Prostate gland (tissue), 2 donors: Measurements from ENCODE around the gene ZNF835. TPM values are rescaled to one million over a fixed set of nuclear protein-coding genes. Genes with fewer than 3 reads are reported as not detected.
A peak's percentile ranks its signal among the peaks of the same experiment; 100 is the strongest.

ENCODE experiments used
- DNase-seq: peaks from one replicate; pipeline ENCODE4 v3.0.0-alpha.2; 2019; ENCODE audit warnings: low spot score
- H3K27ac ChIP-seq, 2 donors: fragments of 200-600 bp; sonication (generic); 2 replicates each; pipeline ENCODE4 v1.5.1; 2017 to 2019
- H3K27me3 ChIP-seq: fragments of 200-600 bp; sonication (generic); replicated peaks from 2 replicates; pipeline ENCODE4 v1.5.1; 2019; ENCODE audit not compliant: insufficient read depth
- H3K36me3 ChIP-seq, 2 donors: fragments of 200-600 bp; sonication (generic); 1 replicate in 1 of 2; 2 replicates in 1 of 2; pipeline versions ENCODE4 v1.5.1 to v1.8.1; 2017 to 2019
- H3K4me1 ChIP-seq: fragments of 200-600 bp; sonication (generic); replicated peaks from 2 replicates; pipeline ENCODE4 v1.5.1; 2019
- H3K4me3 ChIP-seq, 2 donors: fragments of 200-600 bp; sonication (generic); 2 replicates each; pipeline ENCODE4 v1.5.1; 2017 to 2019
- H3K9me3 ChIP-seq: fragments of 200-600 bp; sonication (generic); 2 replicates; pipeline ENCODE4 v1.5.1; 2017
- POLR2A ChIP-seq: fragments of 450-650 bp; IDR thresholded peaks from one replicate; pipeline ENCODE4 v1.6.1; 2016; ENCODE audit warnings: antibody characterized with exemption, mild to moderate bottlenecking
- POLR2AphosphoS5 ChIP-seq: sonication (generic); formaldehyde crosslinking; IDR thresholded peaks from one replicate; pipeline ENCODE4 v1.6.1; 2017; ENCODE audit warnings: antibody characterized with exemption
- WGBS: methylation state at CpG from one replicate; pipeline ENCODE4 v1.1.5; 2018; 5-methylcytosine and 5-hydroxymethylcytosine counted together
- intact Hi-C: fragments of 100-400 bp; cut with DNase I; formaldehyde crosslinking; loops from one replicate; pipeline ENCODE4 v1.14.2; 2022
- total RNA-seq, 2 donors: library from RNA; depleted of rRNA; stranded (reverse); fragments of >200 nt; gene quantifications; one replicate each; pipeline ENCODE4 v1.1.0, GENCODE V29; 2016
- TF ChIP-seq, protein P1 (sequence below), 4 experiments: fragments of 200-600 bp in 2 of 4; fragments of 450-650 bp in 2 of 4; sonication (generic) in 2 of 4; IDR thresholded peaks; 1 replicate in 3 of 4; 2 replicates in 1 of 4; pipeline ENCODE4 v1.5.1; 2016 to 2019; ENCODE audit warnings: antibody characterized with exemption in 4 of 4, mild to moderate bottlenecking in 2 of 4, moderate library complexity in 2 of 4

The ZNF835 gene
- total RNA-seq, result 1 to 10 TPM; 2.5 to 4.5 TPM

DNA sequence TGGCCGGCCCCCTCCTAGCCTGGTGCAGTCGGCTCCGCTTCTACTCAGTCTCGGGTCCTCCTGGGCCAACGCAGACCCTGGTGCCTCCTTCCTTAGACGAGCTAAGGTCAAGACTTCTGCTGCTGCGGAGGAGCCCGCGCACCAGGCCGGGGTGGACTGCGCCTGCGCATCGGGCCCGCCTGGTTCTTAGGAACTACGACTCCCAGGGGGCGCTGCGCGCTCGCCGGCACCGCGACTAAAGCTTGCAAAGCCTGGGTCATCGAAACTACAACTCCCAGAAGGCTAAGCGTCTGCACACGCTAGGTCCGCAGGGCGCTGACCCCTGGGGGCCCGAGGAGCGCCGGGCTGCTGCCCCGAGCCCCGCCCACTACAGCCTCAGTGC is at the start of gene ZNF835:
Gene ZNF835, minus strand, starts transcription at position 145 of the 382 bp plus-strand sequence. CDS start 6,559 bp downstream, outside the sequence.
- no peaks in the 10 kb centered on the region for H3K36me3 ChIP-seq
- H3K4me3 ChIP-seq, result peak within 1 kb of the TSS; percentile 39 to 40
- no peaks in the 10 kb centered on the region for H3K9me3 ChIP-seq
- TF ChIP-seq, protein P1, sequence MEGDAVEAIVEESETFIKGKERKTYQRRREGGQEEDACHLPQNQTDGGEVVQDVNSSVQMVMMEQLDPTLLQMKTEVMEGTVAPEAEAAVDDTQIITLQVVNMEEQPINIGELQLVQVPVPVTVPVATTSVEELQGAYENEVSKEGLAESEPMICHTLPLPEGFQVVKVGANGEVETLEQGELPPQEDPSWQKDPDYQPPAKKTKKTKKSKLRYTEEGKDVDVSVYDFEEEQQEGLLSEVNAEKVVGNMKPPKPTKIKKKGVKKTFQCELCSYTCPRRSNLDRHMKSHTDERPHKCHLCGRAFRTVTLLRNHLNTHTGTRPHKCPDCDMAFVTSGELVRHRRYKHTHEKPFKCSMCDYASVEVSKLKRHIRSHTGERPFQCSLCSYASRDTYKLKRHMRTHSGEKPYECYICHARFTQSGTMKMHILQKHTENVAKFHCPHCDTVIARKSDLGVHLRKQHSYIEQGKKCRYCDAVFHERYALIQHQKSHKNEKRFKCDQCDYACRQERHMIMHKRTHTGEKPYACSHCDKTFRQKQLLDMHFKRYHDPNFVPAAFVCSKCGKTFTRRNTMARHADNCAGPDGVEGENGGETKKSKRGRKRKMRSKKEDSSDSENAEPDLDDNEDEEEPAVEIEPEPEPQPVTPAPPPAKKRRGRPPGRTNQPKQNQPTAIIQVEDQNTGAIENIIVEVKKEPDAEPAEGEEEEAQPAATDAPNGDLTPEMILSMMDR (IDR thresholded peaks at IDR 0.05), result peak in 2 of 4 experiments; percentile 41 to 42
- TF ChIP-seq POLR2AphosphoS5 (peak; percentile 78), POLR2A (no peak)
- peak; percentile 79 for DNase-seq
- intact Hi-C loops, result no loop called here
- H3K27ac ChIP-seq, result no peak within 1 kb of the TSS
- 2% methylated on average over 20 of the region's 32 CpGs for WGBS
- H3K27me3 ChIP-seq, result no peaks in the 10 kb centered on the region
- H3K4me1 ChIP-seq, result no peaks in the 10 kb centered on the region

DNA sequence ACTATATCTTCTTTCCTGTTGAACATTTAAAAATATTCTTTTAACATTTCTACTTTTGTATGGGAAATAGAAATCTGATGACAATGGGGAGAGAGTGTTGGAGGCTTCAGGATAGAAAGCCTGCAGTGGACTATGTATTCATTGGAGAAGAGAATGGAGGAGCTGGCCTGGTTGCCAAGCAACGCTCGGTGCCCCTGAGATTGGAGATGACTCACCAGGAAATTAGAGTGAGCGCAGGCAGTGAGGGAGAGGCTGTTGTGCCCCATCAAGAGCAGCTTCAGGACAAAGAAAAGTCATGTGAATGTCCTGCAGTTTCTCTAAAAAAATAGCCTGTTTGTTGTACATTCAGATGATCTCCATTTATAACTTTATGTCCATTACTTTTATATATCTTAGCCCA is 48.7 kb upstream of the ZNF835 start:
- Histone ChIP-seq H3K27ac (no peak overlapping the region), H3K4me3 (no peak overlapping the region), H3K27me3 (no peaks in the 10 kb centered on the region), H3K4me1 (no peaks in the 10 kb centered on the region), H3K9me3 (no peaks in the 10 kb centered on the region), H3K36me3 (no peaks in the 10 kb centered on the region)
- intact Hi-C loops, result no loop called here
- TF ChIP-seq, protein P1 (IDR thresholded peaks at IDR 0.05), result no peak
- no peak for TF ChIP-seq POLR2A
- no peak for TF ChIP-seq POLR2AphosphoS5
- WGBS, result 8% methylated on average over 3 of the region's 3 CpGs
- DNase-seq, result no peak

DNA sequence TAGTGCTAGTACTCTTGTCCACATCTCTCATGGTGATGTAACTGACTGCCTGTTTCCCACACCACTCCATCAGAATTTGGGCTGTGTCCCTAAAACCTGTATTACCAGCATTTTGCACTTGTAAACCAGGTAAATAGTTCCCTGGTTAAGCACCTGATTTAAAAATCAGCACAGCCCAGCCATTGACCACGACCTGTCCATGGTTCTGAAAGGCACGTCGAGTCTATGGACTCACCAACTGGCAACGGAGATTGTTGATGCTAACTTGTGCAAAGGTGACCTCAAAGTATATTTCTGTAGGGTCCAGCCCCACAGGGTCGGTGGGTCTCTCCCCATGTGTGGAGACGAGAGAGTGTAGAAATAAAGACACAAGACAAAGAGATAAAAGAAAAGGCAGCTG is 46.7 kb upstream of the ZNF835 start:
- DNase-seq, result no peak
- Histone ChIP-seq H3K9me3 (no peaks in the 10 kb centered on the region), H3K27ac (no peak overlapping the region), H3K27me3 (no peaks in the 10 kb centered on the region), H3K36me3 (no peaks in the 10 kb centered on the region), H3K4me3 (no peak overlapping the region), H3K4me1 (no peaks in the 10 kb centered on the region)
- WGBS, result 47% methylated on average over 6 of the region's 6 CpGs
- TF ChIP-seq POLR2A, result no peak
- no peak for TF ChIP-seq POLR2AphosphoS5
- TF ChIP-seq, protein P1 (IDR thresholded peaks at IDR 0.05), result no peak
- intact Hi-C loops, result no loop called here

DNA sequence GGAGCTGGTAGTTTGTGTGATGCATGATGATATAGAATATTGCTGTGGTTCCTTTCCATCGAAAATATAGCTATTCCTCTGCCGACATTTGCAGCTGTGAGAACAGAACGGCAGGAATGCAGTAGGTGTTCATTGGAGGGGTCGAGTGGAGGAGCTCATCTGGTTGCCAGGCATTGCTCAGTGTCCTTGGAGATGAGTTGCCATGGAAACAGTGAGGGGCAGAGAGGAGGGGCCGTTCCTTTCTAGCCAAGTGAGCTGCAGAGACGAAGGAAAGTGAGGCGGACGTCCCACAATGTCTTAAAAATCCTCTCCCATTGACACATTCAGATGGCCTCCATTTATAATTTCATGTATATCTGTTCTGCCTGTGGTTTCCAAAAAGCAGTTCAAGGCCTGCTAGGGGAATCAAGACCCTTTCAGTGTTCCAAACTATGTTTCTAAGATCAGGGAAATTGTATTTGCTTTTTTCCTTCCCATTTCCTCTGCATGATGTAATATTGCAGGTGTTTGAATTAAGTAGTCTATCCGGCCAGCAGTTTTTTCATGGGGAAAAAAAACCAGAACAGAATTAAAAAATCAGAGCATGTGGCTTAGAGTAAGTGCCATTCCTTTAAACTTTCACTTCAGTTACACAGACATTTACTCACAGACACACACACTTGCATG is 41.2 kb upstream of the ZNF835 start:
- Histone ChIP-seq H3K27ac (no peak overlapping the region), H3K4me3 (no peak overlapping the region), H3K36me3 (no peaks in the 10 kb centered on the region), H3K27me3 (no peaks in the 10 kb centered on the region), H3K4me1 (no peaks in the 10 kb centered on the region), H3K9me3 (no peaks in the 10 kb centered on the region)
- WGBS, result 31% methylated on average over 9 of the region's 9 CpGs
- no peak for TF ChIP-seq POLR2A
- TF ChIP-seq, protein P1 (IDR thresholded peaks at IDR 0.05), result no peak
- no peak for TF ChIP-seq POLR2AphosphoS5
- DNase-seq, result no peak
- intact Hi-C loops, result no loop called here

DNA sequence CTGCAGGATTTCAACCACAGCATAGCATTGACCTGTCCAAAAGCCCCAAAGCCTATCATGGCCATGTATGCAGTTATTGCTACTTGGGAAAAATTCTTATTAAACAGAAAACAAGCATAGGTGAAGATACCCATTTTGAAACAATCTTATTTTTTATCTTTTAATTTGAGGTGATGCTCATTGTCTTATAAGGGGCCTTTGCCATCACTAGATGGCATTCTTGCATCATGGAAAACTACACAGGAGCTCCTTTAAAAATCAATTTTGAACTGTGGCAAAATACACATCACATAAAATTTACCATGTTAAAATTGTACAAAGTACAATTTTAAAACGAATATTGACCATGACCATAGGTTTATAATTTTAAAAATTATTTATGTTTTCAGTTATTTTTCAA is 38.9 kb upstream of the ZNF835 start:
- Histone ChIP-seq H3K36me3 (no peaks in the 10 kb centered on the region), H3K4me1 (no peaks in the 10 kb centered on the region), H3K9me3 (no peaks in the 10 kb centered on the region), H3K27me3 (no peaks in the 10 kb centered on the region), H3K4me3 (no peak overlapping the region), H3K27ac (no peak overlapping the region)
- TF ChIP-seq, protein P1 (IDR thresholded peaks at IDR 0.05), result no peak
- no peak for TF ChIP-seq POLR2A
- no peak for TF ChIP-seq POLR2AphosphoS5
- WGBS, result 20% methylated on average over 1 of the region's 1 CpG
- intact Hi-C loops, result no loop called here
- DNase-seq, result no peak
